NCI-H187 (cell line): ENCODE data around the gene DECR2.
"Not testable (repeated sequence)": the region's sequence is repeated elsewhere in the genome, so short reads cannot be mapped to it uniquely, and the experiment has no call there.

Source experiments
- DNase-seq, 2 experiments: peaks; one replicate each; lab custom pipeline; 2025; lab: John Stamatoyannopoulos, UW

The DECR2 gene

DNA sequence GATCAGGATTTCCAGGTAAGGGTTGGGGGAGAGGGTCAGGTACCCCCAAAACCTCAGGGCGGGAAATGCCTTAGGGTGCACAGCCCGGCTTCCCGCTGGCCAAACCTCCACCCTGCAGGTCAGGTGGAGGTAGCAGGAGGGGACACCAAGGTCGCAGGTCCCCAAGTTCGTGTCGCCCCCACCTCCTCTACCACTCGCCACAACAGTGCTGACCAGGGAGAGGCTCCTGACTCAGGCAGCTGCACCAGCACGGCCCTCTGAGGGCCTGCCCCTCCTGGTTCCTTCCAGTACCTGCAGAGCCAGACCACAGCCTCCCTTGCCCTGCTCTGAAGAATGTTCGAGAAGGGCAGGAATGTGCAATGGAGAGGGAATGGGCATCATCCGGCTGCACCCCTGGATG, 35.2 kb upstream of the DECR2 start:
- DNase-seq = no peak

DNA sequence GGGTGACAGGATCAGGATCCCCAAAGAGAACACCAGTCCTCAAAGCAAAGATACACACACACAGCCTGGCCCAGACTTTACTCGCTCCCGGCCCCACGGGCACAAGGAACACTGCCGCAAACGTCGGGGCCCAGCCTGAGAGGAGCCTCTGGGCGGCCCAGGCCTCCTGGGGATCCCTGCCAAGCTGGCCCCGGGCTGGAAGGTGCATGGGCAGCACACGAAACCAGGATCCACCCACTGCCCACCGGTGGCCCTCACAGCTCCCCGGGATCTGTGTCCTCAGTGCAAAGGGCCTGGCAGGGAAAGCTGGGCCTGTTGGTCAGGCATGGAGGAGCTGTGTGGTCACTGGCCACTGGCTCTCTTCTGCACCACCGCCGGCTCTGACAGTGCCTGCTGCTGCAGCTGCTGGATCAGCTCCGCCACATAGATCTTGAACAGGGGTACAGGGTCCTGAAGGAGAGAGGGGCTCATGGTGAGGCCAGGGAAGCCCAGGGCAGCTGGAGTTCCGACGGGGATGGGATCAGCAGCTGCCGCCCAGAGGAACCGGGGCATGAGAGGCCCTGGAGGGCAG, 34.3 kb upstream of the DECR2 start:
- no peak for DNase-seq

DNA sequence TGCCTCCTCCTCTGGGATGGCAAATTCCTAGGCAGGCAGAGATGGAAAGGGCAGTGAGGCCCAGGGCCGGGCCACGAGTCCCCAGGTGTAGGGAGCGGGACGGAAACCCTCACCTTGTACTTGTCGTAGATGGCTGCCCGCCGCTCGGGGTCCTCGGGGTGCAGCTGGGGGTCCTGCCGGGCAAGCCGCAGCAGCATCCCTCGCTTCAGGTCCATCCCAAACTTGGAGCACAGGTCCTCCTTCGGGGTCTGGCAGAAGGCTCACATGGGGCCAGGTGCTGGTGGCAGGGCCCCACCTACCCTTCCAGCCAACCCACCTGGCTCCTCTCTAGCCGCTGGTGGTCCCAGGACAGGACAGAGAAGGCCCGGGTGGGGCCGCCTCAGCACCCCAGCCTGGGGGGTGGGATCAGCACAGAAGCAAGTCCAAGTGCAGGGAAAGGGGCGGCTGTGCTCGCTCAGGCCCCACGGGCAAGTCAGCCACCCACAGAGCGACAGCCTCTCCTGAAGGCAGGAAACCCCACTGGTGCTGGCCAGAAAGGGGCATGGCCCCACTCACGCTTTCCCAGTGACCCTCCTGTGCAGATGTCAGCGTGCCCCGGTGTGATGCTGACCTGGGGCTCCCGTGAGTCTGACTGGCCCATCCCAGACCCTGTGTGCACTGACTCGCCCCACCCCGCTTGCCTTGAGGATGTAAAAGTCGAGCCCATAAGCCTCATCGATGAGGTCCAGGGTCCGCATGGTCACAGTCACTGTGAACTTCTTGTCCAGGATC, 33.1 kb upstream of the DECR2 start:
- DNase-seq = no peak

DNA sequence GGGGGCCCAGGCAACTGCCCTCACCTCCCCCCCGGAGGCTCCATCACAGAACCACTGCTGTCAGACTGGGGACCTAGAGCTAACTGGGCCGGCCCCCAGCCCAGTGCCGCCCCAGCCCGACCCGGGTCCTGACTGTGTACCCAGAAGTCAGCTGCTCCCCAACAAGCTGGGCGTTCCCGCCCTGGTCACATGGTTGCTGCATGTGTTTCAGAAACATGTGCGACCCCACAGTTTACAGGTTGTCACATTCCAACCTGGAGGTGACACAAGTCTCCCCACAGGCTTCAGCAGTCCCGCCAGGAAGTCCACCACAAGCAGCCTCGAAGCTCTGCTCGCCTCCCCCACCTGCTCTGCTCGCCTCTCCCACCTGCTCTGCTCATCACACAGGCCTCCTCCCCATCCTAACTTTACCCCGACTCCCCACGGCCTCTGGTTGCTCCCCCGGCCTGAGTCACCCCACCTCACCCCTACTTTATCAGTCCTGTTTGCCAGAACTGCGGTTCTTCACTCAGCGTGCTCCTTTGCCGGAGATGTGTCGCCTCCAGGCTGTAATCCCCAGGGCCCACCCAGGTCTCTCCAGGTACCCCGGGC, 32.3 kb upstream of the DECR2 start:
- DNase-seq = no peak

DNA sequence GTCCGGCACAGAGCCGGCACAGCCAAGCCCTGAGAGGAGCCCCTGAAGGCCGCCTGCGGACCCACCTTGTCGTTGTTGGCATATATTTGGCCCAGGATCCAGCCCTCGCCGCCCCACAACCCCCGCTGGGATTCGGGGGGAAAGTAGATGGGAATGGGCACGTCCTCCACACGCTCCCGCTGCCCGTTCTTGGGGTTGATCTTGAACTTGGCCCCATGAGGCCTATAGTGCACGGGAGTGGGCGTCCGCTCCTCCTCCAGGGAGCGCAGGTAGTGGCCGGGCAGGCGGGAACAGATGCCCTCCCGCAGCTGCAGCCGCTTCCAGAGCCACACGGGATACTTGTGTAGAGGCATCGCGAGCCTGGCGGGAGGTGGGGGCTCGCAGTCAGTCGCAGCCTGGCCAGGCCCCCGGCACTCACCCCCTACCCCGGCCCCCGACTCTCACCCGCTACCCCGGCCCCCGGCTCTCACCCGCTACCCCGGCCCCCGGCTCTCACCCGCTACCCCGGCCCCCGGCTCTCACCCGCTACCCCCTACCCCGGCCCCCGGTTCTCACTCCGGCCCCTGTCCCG, 31.7 kb upstream of the DECR2 start:
- DNase-seq = no peak

GRCh38 chr16:370443-370842, 31.2 kb upstream of the DECR2 start, which contains the start of gene MRPL28:
Gene MRPL28, minus strand, starts transcription at chr16:370538. Its CDS starts 320 bp downstream, at chr16:370218.
- peak; percentile 95 to 96 for DNase-seq

GRCh38 chr16:370979-371514, 30.6 kb upstream of the DECR2 start:
- DNase-seq = no peak

- DNase-seq = peak; percentile 83 to 93
Measured at GRCh38 chr16:371515-372301, 30.0 kb upstream of the DECR2 start.

DNA sequence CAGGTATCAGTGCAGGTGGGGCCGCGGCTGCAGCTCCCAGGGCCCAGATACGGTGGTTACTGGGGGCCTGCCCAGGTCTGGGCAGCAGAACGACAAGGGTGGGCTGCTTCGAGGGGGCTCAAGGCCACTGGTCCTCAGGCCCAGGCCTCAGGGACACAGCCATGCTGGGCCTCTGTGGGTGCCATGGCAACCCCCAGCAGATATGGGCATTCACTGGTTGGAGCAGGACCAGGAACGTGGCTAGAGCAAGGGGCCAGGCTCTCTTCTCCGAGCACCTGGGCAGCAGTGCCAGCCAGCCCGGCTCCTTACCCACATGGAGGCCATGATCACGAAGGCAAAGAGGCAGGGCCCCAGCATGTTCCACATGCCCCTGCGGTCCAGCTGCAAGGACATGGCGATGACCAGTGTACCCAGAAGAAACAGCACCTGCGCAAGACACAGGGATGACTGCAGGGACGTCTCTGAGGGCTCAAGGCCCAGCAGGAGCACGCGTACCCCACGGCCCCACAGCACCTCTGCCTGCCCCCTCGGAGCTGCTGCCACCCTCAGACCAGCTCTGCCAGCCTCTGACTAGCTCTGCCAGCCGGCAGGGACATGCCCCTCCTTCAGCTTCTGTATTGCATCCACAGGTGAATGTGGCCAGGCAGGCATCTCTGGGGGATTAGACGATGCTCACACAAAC, 29.2 kb upstream of the DECR2 start:
- no peak for DNase-seq

- no peak for DNase-seq
Measured at GRCh38 chr16:373020-373598, 28.6 kb upstream of the DECR2 start.

DNA sequence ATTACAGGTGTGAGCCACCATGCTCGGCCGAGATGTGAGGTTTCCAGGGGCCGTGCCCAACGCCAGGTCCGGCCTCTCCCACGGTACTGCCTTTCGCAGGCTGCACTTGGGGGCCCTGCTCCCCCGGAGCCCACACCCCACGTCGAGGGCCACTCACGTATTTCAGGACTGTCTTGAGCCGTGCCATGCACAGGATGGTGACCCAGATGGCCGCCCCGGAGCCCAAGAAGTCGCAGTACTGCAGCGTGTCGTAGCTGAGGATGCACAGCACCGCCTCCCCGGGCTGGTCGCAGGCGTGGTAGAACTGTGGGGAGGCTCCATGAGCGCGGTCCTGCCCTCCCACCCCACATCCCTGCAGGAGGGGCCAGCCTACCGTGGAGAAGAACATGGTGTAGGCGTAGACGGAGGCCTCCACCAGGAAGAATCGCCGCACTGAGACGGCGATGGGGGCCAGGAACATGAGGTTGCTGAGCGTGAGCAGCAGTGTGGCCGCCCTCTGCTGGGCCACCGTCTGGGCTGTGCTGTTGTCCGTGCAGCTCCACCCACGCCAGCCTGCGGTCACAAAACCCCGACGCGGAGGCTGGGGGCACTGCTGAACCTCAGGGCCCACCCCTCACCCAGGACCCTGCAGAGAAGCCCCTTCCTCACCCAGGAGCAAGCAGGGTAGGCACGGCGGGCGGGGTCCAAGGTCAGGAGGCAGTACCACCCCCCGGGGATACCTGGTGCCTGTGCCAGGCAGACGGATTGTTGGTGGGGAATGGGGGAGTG, 27.7 kb upstream of the DECR2 start:
- DNase-seq = no peak

- DNase-seq = no peak
Measured at GRCh38 chr16:374616-374926, 27.1 kb upstream of the DECR2 start.

DNA sequence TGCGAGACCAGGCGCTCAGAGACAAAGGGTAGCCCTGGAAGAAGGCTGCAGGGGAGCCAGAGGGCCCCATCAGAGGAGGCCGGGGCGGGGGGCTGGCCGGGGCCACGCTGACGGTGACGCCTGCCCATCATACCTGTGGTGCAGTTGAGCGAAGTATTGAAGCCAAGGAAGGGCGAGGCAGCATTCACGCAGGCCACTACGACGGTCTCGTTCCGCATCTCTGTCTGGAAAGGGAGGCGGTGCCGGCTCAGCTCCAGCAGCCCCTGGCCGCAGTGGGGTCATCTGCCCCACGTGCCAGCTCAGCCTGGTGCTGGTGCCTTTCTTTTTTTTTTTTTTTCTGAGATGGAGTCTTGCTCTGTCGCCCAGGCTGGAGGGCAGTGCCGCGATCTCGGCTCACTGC, 26.5 kb upstream of the DECR2 start:
- no peak for DNase-seq

GRCh38 chr16:375927-376816, 25.5 kb upstream of the DECR2 start:
- no peak for DNase-seq

DNA sequence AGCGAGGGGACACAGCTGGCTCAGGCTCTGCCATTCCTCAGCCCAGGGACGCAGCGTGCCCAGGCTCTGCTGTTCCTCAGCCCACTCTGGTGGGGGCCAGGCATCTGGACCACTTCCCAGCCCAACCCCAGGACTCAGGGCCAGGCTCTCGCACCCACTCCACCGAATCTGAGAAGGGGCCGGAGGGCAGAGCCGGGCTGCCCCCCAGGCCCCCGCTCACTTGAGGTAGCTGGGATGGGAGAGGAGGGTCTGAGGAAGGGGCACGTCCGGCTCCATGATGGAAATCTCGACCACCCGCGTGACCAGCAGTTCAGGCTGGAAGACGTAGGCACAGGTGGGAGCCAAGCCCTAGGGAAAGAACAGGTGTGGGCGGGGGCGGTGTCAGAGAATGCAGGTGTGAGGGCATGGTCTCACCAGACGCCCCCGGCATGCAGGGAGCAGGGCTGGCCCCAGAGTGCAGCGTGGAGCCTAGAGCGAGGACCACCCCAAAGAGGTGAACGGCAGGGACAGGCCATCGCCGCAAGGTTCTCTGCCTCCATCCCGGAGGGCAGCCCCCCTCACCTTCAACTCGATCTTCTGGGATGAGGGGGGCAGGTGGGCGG, 24.8 kb upstream of the DECR2 start:
- DNase-seq = no peak

DNA sequence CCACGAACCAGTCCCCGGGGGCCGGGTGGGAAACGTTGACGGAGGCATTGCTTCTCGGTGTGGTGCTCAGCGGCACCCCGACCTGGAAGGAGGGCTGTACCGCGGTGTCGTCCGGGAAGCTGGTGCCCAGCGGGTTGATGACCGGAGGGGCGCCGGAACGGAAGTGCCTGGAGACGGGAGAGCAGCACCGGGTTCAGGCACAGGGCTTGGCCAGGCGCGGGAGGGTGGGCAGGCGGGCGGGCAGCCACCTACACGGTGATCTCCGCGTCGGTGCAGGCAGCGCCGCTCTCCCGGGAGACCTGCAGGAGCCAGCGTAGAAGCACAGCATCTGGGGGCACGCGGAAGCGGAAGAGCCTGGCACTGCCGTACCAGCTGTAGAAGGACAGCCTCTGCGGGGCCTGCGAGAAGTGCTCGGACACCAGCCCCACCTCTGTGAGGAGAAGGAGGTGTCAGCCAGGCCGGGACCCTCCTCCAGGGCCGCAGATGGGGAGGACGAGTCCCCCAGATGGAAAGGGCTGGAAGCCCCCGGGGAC, 24.2 kb upstream of the DECR2 start:
- no peak for DNase-seq

DNA sequence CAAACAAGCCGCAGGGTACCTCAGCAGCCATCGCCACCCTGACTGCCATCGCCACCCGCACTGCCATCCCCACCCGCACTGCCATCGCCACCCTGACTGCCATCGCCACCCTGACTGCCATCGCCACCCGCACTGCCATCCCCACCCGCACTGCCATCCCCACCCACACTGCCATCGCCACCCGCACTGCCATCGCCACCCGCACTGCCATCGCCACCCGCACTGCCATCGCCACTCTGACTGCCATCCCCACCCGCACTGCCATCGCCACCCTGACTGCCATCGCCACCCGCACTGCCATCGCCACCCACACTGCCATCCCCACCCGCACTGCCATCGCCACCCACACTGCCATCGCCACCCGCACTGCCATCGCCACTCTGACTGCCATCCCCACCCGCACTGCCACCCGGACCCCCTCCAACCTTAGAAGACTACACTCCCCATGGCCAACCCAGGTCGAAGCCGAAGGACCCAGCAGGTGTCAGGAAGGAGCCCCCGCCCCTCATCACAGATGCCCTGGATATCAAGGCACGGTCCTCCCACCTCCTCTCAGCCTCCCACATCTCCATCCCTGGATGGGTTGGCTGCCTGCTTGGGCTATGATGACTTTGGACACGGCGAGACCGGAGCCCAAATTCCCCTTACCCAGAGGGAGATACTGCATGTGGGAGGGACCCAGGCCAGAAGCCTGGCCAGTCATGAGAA, 23.4 kb upstream of the DECR2 start:
- DNase-seq = not testable (repeated sequence)

- no peak for DNase-seq
Measured at GRCh38 chr16:378821-379182, 22.9 kb upstream of the DECR2 start.
